ENCODE results near the gene SIX3.

The SIX3 gene

DNA sequence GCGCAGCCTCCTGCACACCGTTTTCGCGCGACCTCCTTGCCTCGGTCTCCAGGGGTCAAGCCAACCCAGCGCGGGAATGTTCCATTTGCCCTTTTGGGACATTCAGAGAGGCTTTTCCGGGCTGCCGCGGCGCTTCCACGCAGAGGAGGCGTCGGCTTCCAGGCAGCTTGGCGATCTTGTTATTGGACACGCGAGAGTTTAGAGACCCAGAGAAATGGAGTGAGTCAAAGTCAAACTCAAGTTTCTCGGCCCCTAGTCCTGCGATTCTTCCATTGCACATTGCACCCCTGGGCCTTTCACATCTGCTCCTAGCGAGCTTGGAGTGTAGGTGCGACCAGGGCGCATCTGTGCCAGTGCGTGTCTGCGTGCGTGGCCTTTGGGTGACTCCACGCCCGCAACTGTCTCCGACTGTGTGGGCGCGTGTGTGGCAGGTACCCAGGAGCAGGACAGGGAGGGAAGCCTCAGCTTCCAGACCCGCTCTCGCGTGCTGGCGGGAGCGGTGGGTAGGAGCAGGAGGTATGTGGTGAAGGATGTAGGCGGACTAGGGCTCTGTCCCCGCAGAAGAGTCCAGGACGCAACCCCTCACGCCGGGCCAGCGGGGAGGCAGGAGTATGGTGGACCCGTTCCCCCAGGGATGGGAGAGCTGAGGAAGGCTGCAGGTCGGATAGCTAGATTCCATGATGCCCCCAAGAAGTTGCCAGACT is 13.5 kb downstream of the SIX3 start:
- DNase-seq = peak in 1 of 51 donors; percentile 50

GRCh38 chr2:44955593-44956392 is 14.3 kb downstream of the SIX3 start:
- peak in 47 of 51 donors; percentile 12 to 80 (median 57) for DNase-seq

- no peak for DNase-seq
These were observed 15.3 kb downstream of the SIX3 start for GRCh38 chr2:44956843-44957242.

DNA sequence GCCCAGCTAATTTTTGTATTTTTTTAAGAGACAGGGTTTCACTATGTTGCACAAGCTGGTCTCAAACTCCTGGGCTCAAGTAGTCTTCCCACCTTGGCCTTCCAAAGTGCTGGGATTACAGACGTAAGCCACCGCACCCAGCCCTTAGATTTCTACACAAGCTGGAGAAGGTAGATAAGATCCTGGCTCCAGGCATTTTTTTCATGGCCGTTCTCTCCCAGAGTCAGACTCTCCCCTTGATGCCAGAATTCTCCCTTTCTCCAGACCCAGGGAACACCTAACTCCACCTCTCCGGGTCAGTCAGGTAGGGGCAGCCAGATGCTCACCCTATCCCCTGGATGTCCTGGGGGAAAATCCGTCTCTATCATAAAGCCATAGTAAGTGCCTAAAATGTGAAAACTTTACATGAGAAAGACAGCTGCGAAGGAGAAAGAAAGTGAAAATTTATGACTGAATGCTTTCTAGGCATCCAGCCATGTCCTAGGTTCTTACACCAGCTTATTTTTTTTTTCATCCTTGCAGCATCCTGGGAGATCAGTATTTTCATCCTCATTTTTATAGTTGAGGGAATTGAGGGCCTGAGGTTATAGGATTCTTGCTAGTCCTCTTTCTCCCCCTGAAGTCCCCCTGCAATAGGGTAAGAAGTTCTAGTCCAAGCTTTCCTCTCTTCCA is 16.3 kb downstream of the SIX3 start:
- DNase-seq = no peak

DNA sequence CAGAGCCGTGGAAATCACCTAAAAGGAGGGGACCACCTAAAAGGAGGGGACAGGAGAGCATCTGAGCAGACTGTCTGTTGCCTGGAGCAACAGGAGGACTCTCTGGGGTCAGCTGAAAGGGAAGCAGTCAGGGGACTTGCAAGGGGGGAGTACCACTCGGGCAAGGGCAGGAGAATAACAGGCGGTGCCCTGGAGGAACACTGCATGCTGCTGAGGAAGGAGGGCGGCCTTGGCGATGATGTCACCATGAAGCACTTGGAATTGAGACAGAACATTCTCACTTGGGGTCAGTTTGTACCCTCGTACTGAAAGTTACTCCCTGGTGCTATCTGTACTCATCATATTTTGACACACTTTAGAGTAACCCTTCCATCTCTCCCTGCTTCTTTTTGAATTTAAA is 18.4 kb downstream of the SIX3 start:
- DNase-seq = no peak

DNA sequence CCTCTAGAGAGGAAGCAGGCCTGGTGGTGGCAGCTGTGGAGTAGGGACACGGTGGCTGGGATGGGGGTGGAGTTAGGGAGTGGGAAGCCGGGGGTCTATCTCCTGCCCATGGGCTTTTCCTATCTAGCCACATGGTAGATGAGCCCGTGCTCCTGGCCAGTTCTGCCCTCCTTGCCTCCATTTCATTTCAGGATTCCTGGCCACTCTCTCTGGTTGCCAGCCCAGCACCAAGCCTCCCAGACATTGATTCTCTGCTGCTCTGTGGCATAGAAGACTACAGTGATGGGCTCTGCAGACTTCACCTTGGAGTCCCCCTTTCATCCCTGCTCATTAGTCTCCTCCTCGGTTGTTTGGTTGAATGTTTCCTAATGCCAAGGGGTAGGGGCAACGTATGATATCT is 19.4 kb downstream of the SIX3 start:
- DNase-seq = no peak

GRCh38 chr2:44962176-44962695 is 20.7 kb downstream of the SIX3 start:
- no peak for DNase-seq

DNA sequence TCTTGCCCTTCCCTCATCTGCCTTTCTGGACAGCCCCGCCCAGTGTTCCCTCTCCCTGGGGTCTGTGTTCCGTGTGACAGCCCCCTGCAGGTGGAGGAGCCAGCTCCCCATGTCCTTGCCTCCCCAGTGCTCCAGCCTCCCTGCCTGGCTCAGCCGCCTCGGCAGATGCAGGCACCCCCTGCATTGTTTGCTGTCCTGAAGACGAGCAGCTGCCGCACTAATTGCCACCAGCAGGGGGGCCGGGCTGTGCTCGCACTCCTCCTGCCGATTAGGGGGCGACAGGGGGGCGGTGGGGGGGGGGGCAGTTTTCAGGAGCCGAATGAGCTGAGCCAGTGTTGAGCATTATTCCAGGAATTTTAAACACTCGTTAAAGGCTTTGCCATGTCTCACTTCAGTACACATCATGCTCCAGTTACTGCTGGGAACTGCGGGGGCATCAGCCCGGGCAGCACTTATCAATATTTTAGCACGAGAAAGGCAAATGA is 23.3 kb downstream of the SIX3 start:
- no peak for DNase-seq

- peak in 1 of 51 donors; percentile 21 for DNase-seq
These were observed 24.2 kb downstream of the SIX3 start for GRCh38 chr2:44965684-44966083.

- DNase-seq = no peak
These were observed 25.6 kb downstream of the SIX3 start for GRCh38 chr2:44967056-44967455.

GRCh38 chr2:44967727-44968432 is 26.4 kb downstream of the SIX3 start:
- no peak for DNase-seq

GRCh38 chr2:44969936-44970335 is 28.4 kb downstream of the SIX3 start:
- no peak for DNase-seq

- DNase-seq = no peak
These were observed 29.4 kb downstream of the SIX3 start for GRCh38 chr2:44970846-44971450.

GRCh38 chr2:44972771-44973535 is 31.5 kb downstream of the SIX3 start:
- peak in 1 of 51 donors; percentile 42 for DNase-seq

GRCh38 chr2:44974064-44974715 is 32.7 kb downstream of the SIX3 start:
- DNase-seq = peak in 1 of 51 donors; percentile 7

GRCh38 chr2:44975571-44976450 is 34.3 kb downstream of the SIX3 start:
- DNase-seq = no peak

DNA sequence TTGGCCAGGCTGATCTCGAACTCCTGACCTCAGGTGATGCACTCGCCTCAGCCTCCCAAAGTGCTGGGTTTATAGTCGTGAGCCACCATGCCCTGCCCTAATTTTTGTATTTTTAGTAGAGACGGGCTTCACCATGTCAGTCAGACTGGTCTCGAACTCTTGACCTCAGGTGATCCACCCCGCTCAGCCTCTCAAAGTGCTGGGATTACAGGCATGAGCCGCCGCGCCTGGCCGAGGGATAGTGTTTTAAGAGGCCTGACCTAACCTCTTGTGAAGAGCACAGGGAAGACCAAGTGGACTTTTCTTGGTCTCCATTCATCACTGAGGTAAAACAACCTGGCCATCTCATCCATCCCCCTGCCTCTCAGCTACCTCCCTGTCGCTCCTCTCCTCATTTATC is 38.1 kb downstream of the SIX3 start:
- DNase-seq = no peak
